Measurements from ENCODE around the gene PTPRO.

Gene PTPRO

GRCh38 chr12:15306605-15307004 lies 15.7 kb upstream of the PTPRO start:
- Histone ChIP-seq H3K4me3 (ENCODE audit: insufficient read depth, low read depth, low read length) (no peak overlapping the region), H3K4me1 (ENCODE audit: control insufficient read depth, insufficient read depth, low read length) (no peaks in the 10 kb centered on the region), H3K27me3 (ENCODE audit: control insufficient read depth, insufficient read depth, low read length, poor library complexity, severe bottlenecking) (no peaks in the 10 kb centered on the region), H3K9me3 (ENCODE audit: control insufficient read depth, low read length) (no peaks in the 10 kb centered on the region), H3K36me3 (ENCODE audit: control insufficient read depth, insufficient read depth, low read length) (no peaks in the 10 kb centered on the region), H3K27ac (ENCODE audit: insufficient read depth, low read depth, low read length, poor library complexity, severe bottlenecking) (no peak overlapping the region)
- WGBS, 2 experiments = 90 to 92% methylated on average over 3 of the region's 3 CpGs

GRCh38 chr12:15307079-15307478 lies 15.2 kb upstream of the PTPRO start:
- H3K36me3 ChIP-seq (ENCODE audit: control insufficient read depth, insufficient read depth, low read length) = no peaks in the 10 kb centered on the region
- no peak overlapping the region for H3K27ac ChIP-seq (ENCODE audit: insufficient read depth, low read depth, low read length, poor library complexity, severe bottlenecking)
- no peaks in the 10 kb centered on the region for H3K27me3 ChIP-seq (ENCODE audit: control insufficient read depth, insufficient read depth, low read length, poor library complexity, severe bottlenecking)
- H3K4me3 ChIP-seq (ENCODE audit: insufficient read depth, low read depth, low read length) = no peak overlapping the region
- 89 to 92% methylated on average over 1 of the region's 1 CpG for WGBS, 2 experiments
- H3K4me1 ChIP-seq (ENCODE audit: control insufficient read depth, insufficient read depth, low read length) = no peaks in the 10 kb centered on the region
- H3K9me3 ChIP-seq (ENCODE audit: control insufficient read depth, low read length) = no peaks in the 10 kb centered on the region

- H3K9me3 ChIP-seq (ENCODE audit: control insufficient read depth, low read length) = no peaks in the 10 kb centered on the region
- H3K4me1 ChIP-seq (ENCODE audit: control insufficient read depth, insufficient read depth, low read length) = peaks cover 5% of the 10 kb centered on the region
- no peak overlapping the region for H3K27ac ChIP-seq (ENCODE audit: insufficient read depth, low read depth, low read length, poor library complexity, severe bottlenecking)
- peaks cover 41% of the 10 kb centered on the region for H3K27me3 ChIP-seq (ENCODE audit: control insufficient read depth, insufficient read depth, low read length, poor library complexity, severe bottlenecking)
- WGBS, 2 experiments = 79 to 82% methylated on average over 3 to 4 of the region's 4 CpGs
- no peak overlapping the region for H3K4me3 ChIP-seq (ENCODE audit: insufficient read depth, low read depth, low read length)
- no peaks in the 10 kb centered on the region for H3K36me3 ChIP-seq (ENCODE audit: control insufficient read depth, insufficient read depth, low read length)
These were observed 3.5 kb upstream of the PTPRO start for GRCh38 chr12:15318841-15319240.

GRCh38 chr12:15320881-15321280 lies 1.4 kb upstream of the PTPRO start:
- Histone ChIP-seq H3K4me1 (ENCODE audit: control insufficient read depth, insufficient read depth, low read length) (peaks cover 5% of the 10 kb centered on the region), H3K27me3 (ENCODE audit: control insufficient read depth, insufficient read depth, low read length, poor library complexity, severe bottlenecking) (peaks cover 50% of the 10 kb centered on the region), H3K4me3 (ENCODE audit: insufficient read depth, low read depth, low read length) (no peak overlapping the region), H3K36me3 (ENCODE audit: control insufficient read depth, insufficient read depth, low read length) (no peaks in the 10 kb centered on the region), H3K9me3 (ENCODE audit: control insufficient read depth, low read length) (no peaks in the 10 kb centered on the region), H3K27ac (ENCODE audit: insufficient read depth, low read depth, low read length, poor library complexity, severe bottlenecking) (no peak overlapping the region)
- WGBS, 2 experiments = 92 to 100% methylated on average over 1 of the region's 1 CpG

GRCh38 chr12:15323480-15323879 lies 1.2 kb downstream of the PTPRO start:
- Histone ChIP-seq H3K9me3 (ENCODE audit: control insufficient read depth, low read length) (no peaks in the 10 kb centered on the region), H3K27ac (ENCODE audit: insufficient read depth, low read depth, low read length, poor library complexity, severe bottlenecking) (no peak overlapping the region), H3K4me3 (ENCODE audit: insufficient read depth, low read depth, low read length) (peak overlapping the region; percentile 67), H3K36me3 (ENCODE audit: control insufficient read depth, insufficient read depth, low read length) (no peaks in the 10 kb centered on the region), H3K4me1 (ENCODE audit: control insufficient read depth, insufficient read depth, low read length) (peaks cover 5% of the 10 kb centered on the region), H3K27me3 (ENCODE audit: control insufficient read depth, insufficient read depth, low read length, poor library complexity, severe bottlenecking) (peaks cover 37% of the 10 kb centered on the region)
- WGBS, 2 experiments = 31 to 44% methylated on average over 4 of the region's 4 CpGs

GRCh38 chr12:15329891-15330290 lies 7.6 kb downstream of the PTPRO start:
- Histone ChIP-seq H3K4me3 (ENCODE audit: insufficient read depth, low read depth, low read length) (no peak overlapping the region), H3K9me3 (ENCODE audit: control insufficient read depth, low read length) (no peaks in the 10 kb centered on the region), H3K27ac (ENCODE audit: insufficient read depth, low read depth, low read length, poor library complexity, severe bottlenecking) (no peak overlapping the region), H3K4me1 (ENCODE audit: control insufficient read depth, insufficient read depth, low read length) (no peaks in the 10 kb centered on the region), H3K36me3 (ENCODE audit: control insufficient read depth, insufficient read depth, low read length) (no peaks in the 10 kb centered on the region), H3K27me3 (ENCODE audit: control insufficient read depth, insufficient read depth, low read length, poor library complexity, severe bottlenecking) (no peaks in the 10 kb centered on the region)
- 89% methylated on average over 5 of the region's 5 CpGs for WGBS, 2 experiments

GRCh38 chr12:15334225-15334624 lies 11.9 kb downstream of the PTPRO start:
- Histone ChIP-seq H3K4me3 (ENCODE audit: insufficient read depth, low read depth, low read length) (no peak overlapping the region), H3K36me3 (ENCODE audit: control insufficient read depth, insufficient read depth, low read length) (no peaks in the 10 kb centered on the region), H3K4me1 (ENCODE audit: control insufficient read depth, insufficient read depth, low read length) (no peaks in the 10 kb centered on the region), H3K27me3 (ENCODE audit: control insufficient read depth, insufficient read depth, low read length, poor library complexity, severe bottlenecking) (no peaks in the 10 kb centered on the region), H3K9me3 (ENCODE audit: control insufficient read depth, low read length) (no peaks in the 10 kb centered on the region), H3K27ac (ENCODE audit: insufficient read depth, low read depth, low read length, poor library complexity, severe bottlenecking) (no peak overlapping the region)
- no CpG with 5 or more reads among the region's 2 CpGs for WGBS, 2 experiments

GRCh38 chr12:15335959-15336358 lies 13.7 kb downstream of the PTPRO start:
- Histone ChIP-seq H3K36me3 (ENCODE audit: control insufficient read depth, insufficient read depth, low read length) (no peaks in the 10 kb centered on the region), H3K9me3 (ENCODE audit: control insufficient read depth, low read length) (no peaks in the 10 kb centered on the region), H3K27me3 (ENCODE audit: control insufficient read depth, insufficient read depth, low read length, poor library complexity, severe bottlenecking) (no peaks in the 10 kb centered on the region), H3K4me3 (ENCODE audit: insufficient read depth, low read depth, low read length) (no peak overlapping the region), H3K4me1 (ENCODE audit: control insufficient read depth, insufficient read depth, low read length) (no peaks in the 10 kb centered on the region), H3K27ac (ENCODE audit: insufficient read depth, low read depth, low read length, poor library complexity, severe bottlenecking) (no peak overlapping the region)
- 82 to 95% methylated on average over 2 of the region's 2 CpGs for WGBS, 2 experiments

GRCh38 chr12:15336768-15337553 lies 14.7 kb downstream of the PTPRO start:
- 86% methylated on average over 8 to 9 of the region's 9 CpGs for WGBS, 2 experiments

GRCh38 chr12:15341371-15341770 lies 19.1 kb downstream of the PTPRO start:
- Histone ChIP-seq H3K27me3 (ENCODE audit: control insufficient read depth, insufficient read depth, low read length, poor library complexity, severe bottlenecking) (no peaks in the 10 kb centered on the region), H3K27ac (ENCODE audit: insufficient read depth, low read depth, low read length, poor library complexity, severe bottlenecking) (no peak overlapping the region), H3K36me3 (ENCODE audit: control insufficient read depth, insufficient read depth, low read length) (no peaks in the 10 kb centered on the region), H3K4me3 (ENCODE audit: insufficient read depth, low read depth, low read length) (no peak overlapping the region), H3K9me3 (ENCODE audit: control insufficient read depth, low read length) (no peaks in the 10 kb centered on the region), H3K4me1 (ENCODE audit: control insufficient read depth, insufficient read depth, low read length) (no peaks in the 10 kb centered on the region)

More at GRCh38 chr12:15336768-15337553, 14.7 kb downstream of the PTPRO start:
- Histone ChIP-seq H3K9me3 (ENCODE audit: control insufficient read depth, low read length) (no peaks in the 10 kb centered on the region), H3K4me1 (ENCODE audit: control insufficient read depth, insufficient read depth, low read length) (no peaks in the 10 kb centered on the region), H3K4me3 (ENCODE audit: insufficient read depth, low read depth, low read length) (no peak overlapping the region), H3K27me3 (ENCODE audit: control insufficient read depth, insufficient read depth, low read length, poor library complexity, severe bottlenecking) (no peaks in the 10 kb centered on the region), H3K27ac (ENCODE audit: insufficient read depth, low read depth, low read length, poor library complexity, severe bottlenecking) (no peak overlapping the region), H3K36me3 (ENCODE audit: control insufficient read depth, insufficient read depth, low read length) (no peaks in the 10 kb centered on the region)
